Body of pancreas (tissue), 4 donors: ENCODE data around the gene PTPRN2.

Source experiments
- POLR2A ChIP-seq, 3 donors: fragments of 450-650 bp; IDR thresholded peaks; one replicate each; pipeline ENCODE4 v1.6.1; 2016; ENCODE audit warnings: antibody characterized with exemption in 3 of 3, mild to moderate bottlenecking in 2 of 3
- TF ChIP-seq, protein P1 (sequence below), 7 experiments: fragments of 450-650 bp in 4 of 7; fragments of 200-600 bp in 3 of 7; sonication (generic) in 3 of 7; IDR thresholded peaks; one replicate each; pipeline ENCODE4 v1.5.1; 2016 to 2019; ENCODE audit warnings: antibody characterized with exemption in 7 of 7

DNA sequence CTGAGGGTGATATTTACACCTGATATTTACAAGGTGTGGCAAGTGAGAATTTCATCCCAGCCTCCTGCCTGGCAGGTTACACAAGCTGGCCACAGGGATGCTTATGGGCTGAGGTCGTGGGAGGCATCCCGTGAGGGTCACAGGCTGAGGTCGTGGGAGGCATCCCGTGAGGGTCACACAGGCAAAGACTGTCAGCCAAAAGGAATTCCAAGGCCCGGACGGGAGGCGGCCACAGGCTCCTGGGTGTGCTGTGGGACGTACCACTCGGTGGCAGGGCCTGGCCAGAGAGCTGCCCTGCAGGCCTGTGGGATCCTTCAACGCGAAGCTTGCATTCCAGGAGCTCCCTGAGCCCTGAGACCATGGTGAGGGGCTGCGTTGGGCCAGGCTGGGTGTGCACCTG is 790.3 kb downstream of the PTPRN2 start:
- TF ChIP-seq, protein P1, sequence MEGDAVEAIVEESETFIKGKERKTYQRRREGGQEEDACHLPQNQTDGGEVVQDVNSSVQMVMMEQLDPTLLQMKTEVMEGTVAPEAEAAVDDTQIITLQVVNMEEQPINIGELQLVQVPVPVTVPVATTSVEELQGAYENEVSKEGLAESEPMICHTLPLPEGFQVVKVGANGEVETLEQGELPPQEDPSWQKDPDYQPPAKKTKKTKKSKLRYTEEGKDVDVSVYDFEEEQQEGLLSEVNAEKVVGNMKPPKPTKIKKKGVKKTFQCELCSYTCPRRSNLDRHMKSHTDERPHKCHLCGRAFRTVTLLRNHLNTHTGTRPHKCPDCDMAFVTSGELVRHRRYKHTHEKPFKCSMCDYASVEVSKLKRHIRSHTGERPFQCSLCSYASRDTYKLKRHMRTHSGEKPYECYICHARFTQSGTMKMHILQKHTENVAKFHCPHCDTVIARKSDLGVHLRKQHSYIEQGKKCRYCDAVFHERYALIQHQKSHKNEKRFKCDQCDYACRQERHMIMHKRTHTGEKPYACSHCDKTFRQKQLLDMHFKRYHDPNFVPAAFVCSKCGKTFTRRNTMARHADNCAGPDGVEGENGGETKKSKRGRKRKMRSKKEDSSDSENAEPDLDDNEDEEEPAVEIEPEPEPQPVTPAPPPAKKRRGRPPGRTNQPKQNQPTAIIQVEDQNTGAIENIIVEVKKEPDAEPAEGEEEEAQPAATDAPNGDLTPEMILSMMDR (IDR thresholded peaks at IDR 0.05): no peak
- TF ChIP-seq POLR2A (IDR thresholded peaks at IDR 0.05): no peak
